MG63 (cell line): ENCODE results near the gene MERTK. TPM values are rescaled to one million over a fixed set of nuclear protein-coding genes. Genes with fewer than 3 reads are reported as not detected.

ENCODE experiments used
- DNase-seq: peaks from one replicate; pipeline ENCODE4 v3.0.0-alpha.2; 2020
- H3K27me3 ChIP-seq: fragments of 250-450 bp; sonication (Bioruptor Pico); 2 replicates; pipeline ENCODE4 v1.5.1; 2020; ENCODE audit warnings: mild to moderate bottlenecking, moderate library complexity
- H3K36me3 ChIP-seq: fragments of 250-450 bp; sonication (Bioruptor Pico); 2 replicates; pipeline ENCODE4 v1.5.1; 2020; ENCODE audit warnings: mild to moderate bottlenecking, moderate library complexity
- H3K4me3 ChIP-seq: fragments of 250-450 bp; sonication (Bioruptor Pico); 2 replicates; pipeline ENCODE4 v1.5.1; 2020; ENCODE audit warnings: mild to moderate bottlenecking, moderate library complexity
- H3K9me3 ChIP-seq: fragments of 250-450 bp; sonication (Bioruptor Pico); 2 replicates; pipeline ENCODE4 v1.5.1; 2020; ENCODE audit warnings: mild to moderate bottlenecking, moderate library complexity
- total RNA-seq: library from RNA; depleted of rRNA; stranded (reverse); fragments of >200 nt; shearing (Covaris generic); gene quantifications from 2 replicates; pipeline ENCODE4 v1.2.3, GENCODE V29; 2014; ENCODE audit warnings: low replicate concordance

The MERTK gene
- total RNA-seq, 1 experiment from 2014 or later: 0.23 TPM

GRCh38 chr2:112006076-112006410, 107.6 kb downstream of the MERTK start:
- DNase-seq: peak; percentile 75
- Histone ChIP-seq H3K9me3 (no peaks in the 10 kb centered on the region; the same call in 1 of the 2 replicates), H3K27me3 (no peaks in the 10 kb centered on the region; the same call in 1 of the 2 replicates), H3K4me3 (no peak overlapping the region), H3K36me3 (no peaks in the 10 kb centered on the region)

DNA sequence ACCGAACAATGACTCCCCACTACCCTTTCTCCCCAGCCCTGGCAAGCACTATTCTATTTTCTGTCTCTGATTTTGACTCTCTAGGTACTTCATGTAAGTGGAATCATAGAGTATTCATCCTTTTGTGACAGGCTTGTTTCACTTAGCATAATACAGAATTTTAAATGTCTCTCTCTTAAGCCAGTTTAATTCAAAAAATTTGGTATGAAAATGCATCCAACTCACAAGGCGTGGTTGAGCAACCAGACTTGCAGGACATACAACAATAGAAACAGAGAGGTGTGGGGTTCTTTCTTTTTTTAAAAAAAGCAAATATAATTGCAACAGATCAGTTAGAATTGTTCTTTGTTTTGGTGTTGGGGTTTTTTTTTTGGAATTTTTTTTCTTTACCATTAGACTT, 109.1 kb downstream of the MERTK start:
- Histone ChIP-seq H3K36me3 (no peaks in the 10 kb centered on the region), H3K4me3 (no peak overlapping the region), H3K27me3 (no peaks in the 10 kb centered on the region; the same call in 1 of the 2 replicates), H3K9me3 (no peaks in the 10 kb centered on the region; the same call in 1 of the 2 replicates)
- DNase-seq: no peak

- Histone ChIP-seq H3K36me3 (no peaks in the 10 kb centered on the region), H3K27me3 (no peaks in the 10 kb centered on the region; the same call in 1 of the 2 replicates), H3K9me3 (no peaks in the 10 kb centered on the region), H3K4me3 (no peak overlapping the region)
- DNase-seq: no peak
These were observed 110.6 kb downstream of the MERTK start for GRCh38 chr2:112008910-112009485.

- Histone ChIP-seq H3K9me3 (no peaks in the 10 kb centered on the region), H3K27me3 (no peaks in the 10 kb centered on the region; the same call in 1 of the 2 replicates), H3K4me3 (no peak overlapping the region), H3K36me3 (no peaks in the 10 kb centered on the region)
- DNase-seq: no peak
These were observed 112.3 kb downstream of the MERTK start for GRCh38 chr2:112010751-112011150.

DNA sequence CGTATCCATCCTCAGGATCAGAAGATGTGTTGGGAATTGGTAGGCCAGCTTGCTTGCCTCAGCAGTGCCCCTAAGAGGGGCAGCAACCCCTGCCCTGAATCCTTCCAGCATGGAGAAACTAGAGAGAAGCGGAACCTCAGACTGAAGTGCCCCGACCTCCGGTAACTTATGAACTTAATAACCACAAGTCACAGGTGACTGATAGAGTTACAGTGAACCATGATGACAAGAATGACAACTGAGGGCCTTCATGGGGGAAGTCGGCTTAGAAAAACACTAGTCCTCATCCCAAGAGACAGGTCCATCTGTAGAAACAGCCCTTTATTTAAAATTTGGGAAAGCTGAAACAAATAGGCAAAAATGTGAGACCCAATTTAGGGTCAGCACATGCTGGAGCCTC, 114.1 kb downstream of the MERTK start:
- DNase-seq: no peak

GRCh38 chr2:112018846-112019245, 120.4 kb downstream of the MERTK start:
- H3K27me3 ChIP-seq: peaks cover 2% of the 10 kb centered on the region; the same call in 1 of the 2 replicates
- DNase-seq: no peak
- no peaks in the 10 kb centered on the region for H3K36me3 ChIP-seq

More for the DNA sequence above, 114.1 kb downstream of the MERTK start:
- Histone ChIP-seq H3K36me3 (no peaks in the 10 kb centered on the region), H3K27me3 (no peaks in the 10 kb centered on the region; the same call in 1 of the 2 replicates), H3K9me3 (no peaks in the 10 kb centered on the region), H3K4me3 (no peak overlapping the region)

DNA sequence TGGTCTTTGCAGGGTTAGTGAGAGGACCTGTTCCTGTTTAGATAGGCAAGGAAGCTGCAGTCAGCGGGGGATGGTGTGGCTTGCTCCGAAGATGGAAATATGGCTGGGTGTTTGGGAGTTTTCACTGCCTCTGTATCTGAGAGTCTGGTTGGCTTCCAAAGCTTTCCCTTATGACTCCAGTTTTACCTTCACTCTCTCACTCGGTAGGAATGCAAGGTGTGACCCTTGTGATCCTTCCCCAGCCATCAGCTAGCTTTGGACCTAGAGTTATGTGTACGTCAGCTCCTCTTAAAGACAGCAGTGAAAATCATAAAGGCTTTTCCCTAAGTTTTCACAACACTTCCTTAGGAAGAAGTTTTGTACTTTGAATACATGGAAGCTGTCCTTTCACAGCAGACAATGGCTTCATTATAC, 121.2 kb downstream of the MERTK start:
- no peaks in the 10 kb centered on the region for H3K36me3 ChIP-seq
- H3K4me3 ChIP-seq: no peak overlapping the region
- no peak for DNase-seq
- no peaks in the 10 kb centered on the region for H3K9me3 ChIP-seq
- peaks cover 2% of the 10 kb centered on the region; the same call in 1 of the 2 replicates for H3K27me3 ChIP-seq

More at GRCh38 chr2:112018846-112019245, 120.4 kb downstream of the MERTK start:
- H3K4me3 ChIP-seq: no peak overlapping the region
- no peaks in the 10 kb centered on the region for H3K9me3 ChIP-seq

DNA sequence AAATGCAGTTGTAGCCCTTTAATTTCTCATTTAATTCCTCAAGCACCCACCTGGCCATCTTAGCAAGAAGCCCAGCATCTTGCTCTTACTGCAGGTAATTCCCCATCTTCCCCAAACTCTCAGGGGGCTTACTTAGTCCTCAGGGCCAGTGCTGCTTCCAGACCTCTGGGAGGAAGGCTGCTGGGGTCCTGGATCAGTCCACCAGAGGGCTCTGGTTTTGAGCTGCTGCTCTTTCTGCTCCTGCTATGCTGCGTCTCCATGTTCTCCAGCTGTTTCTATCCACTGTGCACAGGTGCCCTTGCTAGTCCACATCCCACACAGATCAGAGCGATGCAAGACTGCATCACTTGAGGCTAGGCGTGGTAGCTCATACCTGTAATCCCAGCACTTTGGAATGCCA, 122.2 kb downstream of the MERTK start:
- no peak for DNase-seq
- peaks cover 2% of the 10 kb centered on the region; the same call in 1 of the 2 replicates for H3K27me3 ChIP-seq
- no peak overlapping the region for H3K4me3 ChIP-seq
- no peaks in the 10 kb centered on the region for H3K36me3 ChIP-seq
- no peaks in the 10 kb centered on the region for H3K9me3 ChIP-seq

GRCh38 chr2:112021290-112021689, 122.9 kb downstream of the MERTK start:
- Histone ChIP-seq H3K4me3 (no peak overlapping the region), H3K36me3 (no peaks in the 10 kb centered on the region), H3K9me3 (no peaks in the 10 kb centered on the region), H3K27me3 (peaks cover 2% of the 10 kb centered on the region; the same call in 1 of the 2 replicates)
- DNase-seq: no peak

GRCh38 chr2:112021781-112022231, 123.4 kb downstream of the MERTK start:
- DNase-seq: no peak
- no peaks in the 10 kb centered on the region for H3K36me3 ChIP-seq
- H3K27me3 ChIP-seq: peaks cover 2% of the 10 kb centered on the region; the same call in 1 of the 2 replicates
- H3K9me3 ChIP-seq: no peaks in the 10 kb centered on the region
- no peak overlapping the region for H3K4me3 ChIP-seq

GRCh38 chr2:112023707-112024106, 125.3 kb downstream of the MERTK start:
- no peaks in the 10 kb centered on the region for H3K36me3 ChIP-seq
- H3K4me3 ChIP-seq: no peak overlapping the region
- peaks cover 2% of the 10 kb centered on the region; the same call in 1 of the 2 replicates for H3K27me3 ChIP-seq
- H3K9me3 ChIP-seq: no peaks in the 10 kb centered on the region
- no peak for DNase-seq

- H3K36me3 ChIP-seq: no peaks in the 10 kb centered on the region
- H3K9me3 ChIP-seq: no peaks in the 10 kb centered on the region
- no peaks in the 10 kb centered on the region; the same call in 1 of the 2 replicates for H3K27me3 ChIP-seq
- no peak overlapping the region for H3K4me3 ChIP-seq
- DNase-seq: no peak
These were observed 125.8 kb downstream of the MERTK start for GRCh38 chr2:112024231-112024630.

DNA sequence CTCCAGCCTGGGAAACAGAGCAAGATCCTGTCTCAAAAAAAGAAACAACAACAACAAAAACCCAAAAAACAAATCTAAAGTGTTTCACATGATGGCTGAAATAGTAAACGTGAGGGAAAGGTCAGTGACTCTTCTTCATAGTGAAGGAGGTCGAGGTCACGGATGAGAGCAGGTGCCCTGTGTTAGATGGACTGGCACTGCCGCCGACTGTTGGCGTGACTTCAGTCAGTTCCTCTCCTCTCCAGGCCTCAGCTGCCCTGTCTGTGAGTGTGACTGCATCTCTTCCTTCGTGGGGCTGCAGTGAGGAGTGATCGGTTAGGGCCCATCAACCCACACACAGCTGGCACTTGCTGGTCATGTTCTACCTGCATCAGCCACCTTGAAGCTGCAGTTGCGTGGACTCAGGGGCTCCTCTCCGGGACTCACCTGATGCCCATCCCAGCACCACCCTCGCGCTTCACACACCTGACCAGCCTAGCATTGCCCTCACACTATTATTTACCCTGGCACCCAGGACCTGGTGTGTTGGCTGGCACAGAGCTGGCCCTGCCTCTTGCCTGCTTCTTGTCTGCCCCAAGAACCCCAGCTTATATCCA, 126.6 kb downstream of the MERTK start:
- no peaks in the 10 kb centered on the region for H3K36me3 ChIP-seq
- no peak overlapping the region for H3K4me3 ChIP-seq
- DNase-seq: no peak
- H3K9me3 ChIP-seq: no peaks in the 10 kb centered on the region
- H3K27me3 ChIP-seq: no peaks in the 10 kb centered on the region; the same call in 1 of the 2 replicates

- Histone ChIP-seq H3K4me3 (no peak overlapping the region), H3K9me3 (no peaks in the 10 kb centered on the region), H3K27me3 (no peaks in the 10 kb centered on the region), H3K36me3 (no peaks in the 10 kb centered on the region)
- DNase-seq: no peak
These were observed 128.1 kb downstream of the MERTK start for GRCh38 chr2:112026509-112026908.

- H3K27me3 ChIP-seq: no peaks in the 10 kb centered on the region
- no peaks in the 10 kb centered on the region for H3K36me3 ChIP-seq
- H3K9me3 ChIP-seq: no peaks in the 10 kb centered on the region
- H3K4me3 ChIP-seq: no peak overlapping the region
- DNase-seq: no peak
These were observed 129.4 kb downstream of the MERTK start for GRCh38 chr2:112027767-112028166.

DNA sequence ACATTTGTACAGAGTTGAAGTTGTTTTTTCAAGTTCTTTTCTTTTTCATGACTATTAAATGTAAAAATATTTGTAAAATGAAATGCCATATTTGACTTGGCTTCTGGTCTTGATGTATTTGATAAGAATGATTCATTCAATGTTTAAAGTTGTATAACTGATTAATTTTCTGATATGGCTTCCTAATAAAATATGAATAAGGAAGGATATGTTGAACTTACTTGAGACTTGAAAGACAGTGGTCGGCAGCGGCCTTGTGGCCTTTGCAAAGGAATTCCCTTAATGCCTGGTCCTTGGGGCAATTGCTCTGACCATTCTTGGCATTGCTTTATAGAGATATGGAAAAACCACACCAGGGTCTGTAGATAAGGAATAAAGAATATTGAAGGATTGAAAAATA, 130.8 kb downstream of the MERTK start:
- Histone ChIP-seq H3K4me3 (no peak overlapping the region), H3K36me3 (no peaks in the 10 kb centered on the region), H3K9me3 (no peaks in the 10 kb centered on the region), H3K27me3 (no peaks in the 10 kb centered on the region)
- DNase-seq: no peak

DNA sequence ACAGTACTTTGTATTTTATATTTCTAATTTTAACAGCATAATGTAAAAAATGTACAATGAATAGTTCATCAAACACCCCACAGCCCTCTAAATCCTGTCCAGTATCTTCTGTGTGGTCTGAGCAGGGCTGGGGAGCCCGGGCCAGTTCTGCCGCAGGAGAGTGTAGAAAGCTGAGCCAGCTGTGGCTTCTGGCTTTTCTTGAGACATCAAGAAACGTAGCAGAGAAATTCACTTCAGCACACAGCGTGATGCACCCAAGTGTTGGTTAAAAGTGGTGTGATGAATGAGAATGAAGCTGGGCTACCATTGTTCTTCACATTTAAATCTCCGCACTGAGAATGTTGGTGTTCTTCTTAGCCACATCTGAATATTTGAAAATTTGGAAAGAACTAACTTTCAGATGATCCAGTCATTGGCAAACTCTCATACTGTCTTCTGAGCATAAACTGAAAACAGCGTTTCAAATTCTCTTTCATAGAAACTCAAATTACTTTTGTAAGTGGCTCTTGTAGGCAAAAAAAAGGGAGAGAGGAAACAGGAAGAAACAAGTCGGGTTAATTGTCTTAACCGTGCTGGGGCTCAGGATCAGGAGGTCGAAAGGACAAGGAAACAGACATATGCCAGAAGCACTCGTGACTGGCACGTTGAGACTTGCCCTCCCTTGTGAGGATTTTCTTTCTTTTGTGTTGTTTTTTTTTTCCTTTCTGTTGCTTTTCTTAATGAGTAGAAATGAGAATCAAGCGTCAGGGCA, 133.2 kb downstream of the MERTK start:
- Histone ChIP-seq H3K4me3 (peak overlapping the region; percentile 12; the same call in 1 of the 2 replicates), H3K27me3 (no peaks in the 10 kb centered on the region), H3K9me3 (0 out of 2 replicates have a peak, but pooled peaks cover under 1% of the 10 kb centered on the region), H3K36me3 (no peaks in the 10 kb centered on the region)
- DNase-seq: peak; percentile 47
